GM12873 (cell line): ENCODE data around the gene HERC6.

Experiments
- CTCF ChIP-seq: IDR thresholded peaks from 2 replicates; pipeline ENCODE4 v1.5.1; 2012; ENCODE audit warnings: low read depth, mild to moderate bottlenecking, moderate library complexity, low read length, control low read depth; ENCODE audit not compliant: insufficient read depth; ENCODE audit errors: missing control alignments

Gene HERC6

GRCh38 chr4:88441696-88442095 is 63.0 kb downstream of the HERC6 start:
- TF ChIP-seq CTCF = no peak

GRCh38 chr4:88442689-88443191 is 64.1 kb downstream of the HERC6 start:
- no peak for TF ChIP-seq CTCF

GRCh38 chr4:88443486-88443885 is 64.8 kb downstream of the HERC6 start:
- no peak for TF ChIP-seq CTCF

- TF ChIP-seq CTCF = no peak
These were observed 66.6 kb downstream of the HERC6 start for GRCh38 chr4:88445252-88445651.

GRCh38 chr4:88446124-88446523 is 67.5 kb downstream of the HERC6 start:
- TF ChIP-seq CTCF = no peak

- no peak for TF ChIP-seq CTCF
These were observed 68.9 kb downstream of the HERC6 start for GRCh38 chr4:88447371-88448095.

GRCh38 chr4:88448889-88449288 is 70.2 kb downstream of the HERC6 start:
- TF ChIP-seq CTCF = no peak
